Stimulated activated CD4-positive, alpha-beta T cell treated with anti-CD3 and anti-CD28 coated beads, TNF-alpha, amount 100 ng/mL, for 24 hours (primary cell): ENCODE measurements around the gene CDH4.

Experiments
- DNase-seq, 3 experiments: peaks; one replicate each; pipeline ENCODE4 v3.0.0-alpha.2; 2020; ENCODE audit warnings: low read depth in 3 of 3

The CDH4 gene

GRCh38 chr20:61733216-61733615, 481.2 kb downstream of the CDH4 start:
- no peak for DNase-seq

GRCh38 chr20:61733891-61734732, 482.1 kb downstream of the CDH4 start:
- no peak for DNase-seq

GRCh38 chr20:61734733-61735502, 482.9 kb downstream of the CDH4 start:
- DNase-seq = no peak

- DNase-seq = no peak
Measured at GRCh38 chr20:61735503-61735785, 483.4 kb downstream of the CDH4 start.

- no peak for DNase-seq
Measured at GRCh38 chr20:61736001-61736635, 484.1 kb downstream of the CDH4 start.

- no peak for DNase-seq
Measured at GRCh38 chr20:61736751-61737310, 484.8 kb downstream of the CDH4 start.

GRCh38 chr20:61737346-61737745, 485.3 kb downstream of the CDH4 start:
- no peak for DNase-seq

- DNase-seq = no peak
Measured at GRCh38 chr20:61737812-61738443, 485.9 kb downstream of the CDH4 start.

- no peak for DNase-seq
Measured at GRCh38 chr20:61738601-61739069, 486.6 kb downstream of the CDH4 start.

- no peak for DNase-seq
Measured at GRCh38 chr20:61739086-61739831, 487.2 kb downstream of the CDH4 start.

GRCh38 chr20:61739832-61740118, 487.7 kb downstream of the CDH4 start:
- no peak for DNase-seq

- no peak for DNase-seq
Measured at GRCh38 chr20:61742097-61742825, 490.2 kb downstream of the CDH4 start.

GRCh38 chr20:61743606-61744005, 491.5 kb downstream of the CDH4 start:
- no peak for DNase-seq

GRCh38 chr20:61744691-61745396, 492.8 kb downstream of the CDH4 start:
- no peak for DNase-seq

GRCh38 chr20:61745397-61746146, 493.5 kb downstream of the CDH4 start:
- no peak for DNase-seq

GRCh38 chr20:61746147-61746646, 494.1 kb downstream of the CDH4 start:
- no peak for DNase-seq

- no peak for DNase-seq
Measured at GRCh38 chr20:61746781-61747180, 494.7 kb downstream of the CDH4 start.

GRCh38 chr20:61748376-61748775, 496.3 kb downstream of the CDH4 start:
- no peak for DNase-seq
